CD1c-positive myeloid dendritic cell (primary cell): ENCODE results near the gene PRDM5.

Source experiments
- DNase-seq: peaks from one replicate; pipeline ENCODE4 v3.0.0-alpha.2; 2016; ENCODE audit errors: extremely low spot score

Gene PRDM5

DNA sequence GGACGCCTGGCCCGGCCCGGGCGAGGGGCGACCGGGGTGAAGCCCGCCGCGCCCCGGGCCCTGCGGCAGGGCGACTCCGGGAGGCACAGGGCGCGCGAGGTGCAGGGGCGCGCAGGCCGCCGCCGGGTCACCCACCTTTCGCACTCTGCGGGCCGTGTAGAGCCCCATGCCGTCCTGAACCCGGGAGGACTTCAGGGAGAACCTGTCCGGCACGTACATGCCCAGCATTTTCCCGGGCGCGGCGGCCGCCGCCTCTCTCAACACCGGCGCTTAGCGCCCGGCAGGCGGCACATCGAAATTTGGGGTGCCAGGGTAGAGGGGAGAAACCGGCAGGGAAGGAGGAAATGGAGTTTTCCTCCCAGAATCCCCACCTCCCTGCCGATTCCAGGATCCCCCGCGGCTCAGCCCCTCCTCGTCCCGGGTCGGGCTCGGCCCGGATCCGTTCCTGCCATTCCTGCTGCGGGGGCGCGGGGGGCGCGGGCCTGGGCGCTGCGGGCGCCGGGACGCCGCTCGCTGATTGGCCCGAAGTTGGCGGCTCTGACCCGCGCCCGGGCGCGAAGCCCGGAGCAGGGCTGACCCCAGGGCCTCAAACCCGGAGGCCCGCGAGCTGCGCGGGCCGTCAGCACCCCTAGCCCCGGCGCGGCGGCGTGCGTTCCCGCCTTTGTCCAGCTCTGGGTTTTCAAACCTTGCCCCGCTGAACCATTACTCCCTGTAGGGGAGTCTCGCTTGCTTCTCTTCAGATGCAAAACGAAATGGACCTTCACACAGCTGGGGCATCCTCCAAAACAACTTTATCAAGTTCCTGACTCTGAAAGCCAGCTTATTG, at the start of gene PRDM5:
PRDM5 (minus strand) TSS at position 346 of the 826 bp plus-strand sequence; CDS start at position 228, 118 bp downstream.
- DNase-seq, result no peak

GRCh38 chr4:120971884-120972283, 49.4 kb upstream of the PRDM5 start:
- DNase-seq, result no peak

GRCh38 chr4:120965938-120966337, 43.4 kb upstream of the PRDM5 start:
- no peak for DNase-seq

DNA sequence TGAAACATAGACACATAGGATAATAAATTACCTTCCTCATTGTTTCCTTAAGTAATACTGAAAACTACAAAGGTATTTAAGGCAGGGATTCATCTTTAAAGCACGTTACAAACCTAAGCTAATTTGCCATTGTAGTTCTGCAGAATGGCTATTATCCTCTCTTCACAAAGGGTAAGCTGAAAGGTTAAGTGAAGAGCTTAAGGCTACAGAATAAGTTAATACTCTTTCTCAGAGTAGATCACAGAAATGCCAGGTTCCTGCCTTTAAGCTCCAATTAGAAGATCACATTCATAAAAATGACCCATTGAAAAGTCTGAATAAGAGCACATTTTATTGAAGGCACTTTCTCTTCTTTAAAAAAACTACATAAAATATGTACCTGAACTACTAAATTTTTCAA, 42.1 kb upstream of the PRDM5 start:
- DNase-seq, result no peak

GRCh38 chr4:120963449-120963848, 40.9 kb upstream of the PRDM5 start:
- DNase-seq, result no peak

- no peak for DNase-seq
These were observed 38.2 kb upstream of the PRDM5 start for GRCh38 chr4:120960656-120961267.

DNA sequence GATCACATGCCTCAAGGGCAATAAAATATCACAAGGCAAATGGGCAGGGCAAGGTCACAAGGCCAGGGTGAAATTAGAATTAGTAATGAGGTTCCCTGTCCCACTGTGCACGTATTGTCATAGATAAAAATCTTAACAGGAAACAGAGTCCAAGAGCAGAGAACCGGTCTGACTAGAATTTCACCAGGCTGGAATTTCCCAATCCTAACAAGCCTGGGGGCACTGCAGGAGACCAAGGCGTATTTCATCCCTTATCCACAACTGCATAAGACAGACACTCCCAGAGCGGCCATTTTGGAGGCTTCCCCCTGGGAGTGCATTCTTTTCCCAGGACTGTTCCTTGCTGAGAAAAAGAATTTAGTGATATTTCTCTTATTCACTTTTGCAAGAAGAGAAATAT, 25.9 kb upstream of the PRDM5 start:
- DNase-seq, result no peak

DNA sequence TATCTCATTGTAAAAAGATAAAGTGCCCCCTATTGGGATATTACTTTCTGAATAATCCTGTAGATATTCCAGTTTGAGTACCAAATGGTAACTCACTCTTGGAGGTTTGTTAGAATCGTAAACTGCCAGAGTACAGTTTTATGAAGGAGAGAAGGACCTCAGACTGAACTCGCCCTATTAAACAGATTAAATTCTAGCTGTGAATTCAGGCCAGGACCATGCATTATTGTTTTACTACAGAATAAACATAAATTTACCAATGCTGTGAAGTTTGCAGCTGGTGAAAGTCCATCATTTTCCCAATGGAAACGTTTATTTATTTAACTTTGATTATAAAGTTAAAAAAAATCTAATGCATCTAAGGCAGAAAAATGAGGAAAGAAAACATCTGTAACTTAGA, 20.2 kb upstream of the PRDM5 start:
- DNase-seq, result no peak

GRCh38 chr4:120940547-120940946, 18.0 kb upstream of the PRDM5 start:
- no peak for DNase-seq

GRCh38 chr4:120939693-120940092, 17.2 kb upstream of the PRDM5 start:
- DNase-seq, result no peak

DNA sequence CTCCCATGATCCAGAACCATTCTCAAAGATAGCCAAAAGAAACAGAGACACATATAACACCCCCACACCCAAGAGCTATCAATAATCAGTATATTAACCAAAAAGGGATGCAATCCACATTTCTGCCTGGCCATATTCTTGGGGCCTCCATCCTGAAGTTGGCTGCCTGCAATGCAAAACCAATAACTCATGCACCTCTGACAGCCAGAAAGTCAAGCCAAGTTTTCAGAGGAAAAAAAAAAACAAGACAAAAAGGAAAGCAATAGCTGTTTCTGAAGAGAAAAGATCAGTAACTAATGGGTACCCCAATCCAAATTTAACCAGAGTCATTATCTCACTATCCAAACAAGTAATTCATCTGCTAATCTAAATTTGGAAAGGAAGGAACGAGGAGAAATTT, 7.3 kb upstream of the PRDM5 start:
- no peak for DNase-seq

DNA sequence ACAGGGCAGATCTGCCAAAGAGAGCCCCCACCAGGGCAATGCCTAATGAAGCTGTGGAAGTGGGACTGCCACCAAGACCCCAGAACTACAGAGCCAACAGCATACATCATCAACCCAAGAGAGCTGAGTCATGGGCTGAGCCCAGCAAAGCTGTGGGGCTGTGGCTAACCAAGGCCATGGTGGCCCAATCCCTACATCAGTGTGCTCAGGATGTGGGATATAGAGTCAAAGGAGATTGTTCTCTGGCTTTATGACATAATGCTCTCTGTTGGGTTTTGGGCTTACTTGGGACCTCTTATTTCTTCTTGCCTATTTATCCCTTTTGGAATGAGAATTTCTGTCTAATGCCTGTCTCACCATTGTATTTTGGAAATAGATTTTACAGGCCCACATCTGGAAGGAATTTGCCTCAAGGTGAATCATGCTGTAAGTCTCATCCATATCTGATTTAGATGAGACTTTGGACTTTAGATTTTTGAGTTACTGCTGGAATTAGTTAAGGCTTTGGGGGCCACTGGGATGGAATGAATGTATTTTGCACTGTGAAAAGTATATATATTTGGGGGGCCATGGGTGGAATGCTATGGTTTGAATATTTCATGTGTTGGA, 5.4 kb upstream of the PRDM5 start:
- no peak for DNase-seq

- no peak for DNase-seq
These were observed 4.0 kb upstream of the PRDM5 start for GRCh38 chr4:120926358-120927025.

- DNase-seq, result no peak
These were observed 2.4 kb upstream of the PRDM5 start for GRCh38 chr4:120924931-120925330.

GRCh38 chr4:120923207-120923522, 639 bp upstream of the PRDM5 start:
- DNase-seq, result no peak

DNA sequence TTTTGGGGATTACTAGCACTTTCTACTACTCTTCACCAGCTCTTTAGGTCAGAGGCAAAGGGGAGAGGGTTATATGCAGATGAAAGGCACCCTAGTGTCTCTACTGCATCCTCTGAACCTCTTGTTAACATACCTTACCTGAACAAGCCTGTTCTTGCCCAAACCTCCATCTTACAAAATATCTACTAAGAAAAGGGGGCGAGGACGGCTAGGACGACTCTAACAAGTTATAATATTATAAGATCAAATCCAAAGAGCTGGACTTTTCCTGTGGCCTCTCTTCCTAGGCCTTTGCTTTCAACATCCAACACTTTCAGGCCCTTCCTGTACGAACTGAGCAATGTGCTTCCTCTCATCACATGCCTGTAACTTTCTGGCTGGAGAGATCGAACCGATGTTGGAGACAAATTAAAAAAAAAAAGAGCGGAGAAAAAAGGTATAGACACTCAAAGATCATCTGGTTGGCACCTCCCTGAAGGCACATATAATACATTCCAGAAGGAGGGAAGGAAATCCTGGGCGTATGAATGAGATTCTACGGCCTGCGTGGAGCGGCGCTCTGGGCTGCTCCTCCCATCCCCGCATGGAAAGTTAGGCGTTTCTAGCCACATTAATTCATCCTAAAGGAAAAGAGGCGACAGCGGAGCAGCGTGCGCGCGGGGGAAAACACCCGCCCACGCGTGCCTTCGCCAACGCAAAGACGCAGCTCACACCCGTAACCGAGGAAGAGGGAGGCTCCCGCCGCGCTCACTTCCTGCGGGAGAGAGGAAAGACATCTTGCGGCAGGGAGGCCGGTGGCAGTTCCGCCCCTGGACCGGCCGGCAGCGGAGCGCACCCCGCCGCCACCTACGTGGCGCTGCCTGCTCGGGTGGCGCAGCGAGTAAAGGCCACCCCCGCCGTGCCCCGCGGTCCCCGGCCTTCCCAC, 808 bp downstream of the PRDM5 start:
- DNase-seq, result peak; percentile 31

DNA sequence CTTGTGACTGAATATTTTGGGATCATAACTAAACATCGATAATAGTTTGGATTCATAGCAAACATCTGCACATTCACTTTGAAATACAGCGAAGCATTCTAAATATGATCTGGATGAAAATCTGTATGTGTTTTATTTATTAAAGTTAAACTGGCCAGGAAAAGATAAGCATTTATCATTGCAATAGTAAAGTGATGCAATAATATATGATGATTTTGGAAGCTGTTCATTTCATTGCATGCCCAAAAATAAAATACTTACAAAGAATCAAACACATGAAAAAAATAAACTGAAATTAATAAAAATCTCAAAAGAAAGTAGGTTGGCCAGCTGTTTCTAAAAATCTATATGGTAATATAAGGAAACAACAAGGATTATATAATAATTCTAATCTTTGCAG, 1.9 kb downstream of the PRDM5 start:
- DNase-seq, result no peak

DNA sequence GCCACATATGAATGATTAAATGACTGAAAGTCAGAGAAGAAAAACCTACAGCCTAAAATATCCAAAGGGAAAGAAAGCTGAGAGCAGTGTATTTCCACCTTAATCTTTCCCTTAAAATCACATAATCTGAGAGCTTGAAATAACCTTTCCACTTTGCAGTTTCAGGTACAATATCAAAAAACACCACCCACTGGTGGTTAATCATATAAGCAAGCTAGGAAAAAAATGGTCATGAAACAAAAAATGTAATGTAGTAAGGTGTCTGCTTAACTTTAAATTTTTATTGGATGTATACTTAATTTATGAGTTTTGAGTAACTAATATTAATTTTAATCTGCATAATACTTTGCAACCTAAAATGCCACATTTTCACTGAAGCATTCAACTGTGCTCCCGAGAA, 3.2 kb downstream of the PRDM5 start:
- no peak for DNase-seq

- DNase-seq, result no peak
These were observed 3.7 kb downstream of the PRDM5 start for GRCh38 chr4:120918788-120919187.

GRCh38 chr4:120918092-120918491, 4.4 kb downstream of the PRDM5 start:
- no peak for DNase-seq

DNA sequence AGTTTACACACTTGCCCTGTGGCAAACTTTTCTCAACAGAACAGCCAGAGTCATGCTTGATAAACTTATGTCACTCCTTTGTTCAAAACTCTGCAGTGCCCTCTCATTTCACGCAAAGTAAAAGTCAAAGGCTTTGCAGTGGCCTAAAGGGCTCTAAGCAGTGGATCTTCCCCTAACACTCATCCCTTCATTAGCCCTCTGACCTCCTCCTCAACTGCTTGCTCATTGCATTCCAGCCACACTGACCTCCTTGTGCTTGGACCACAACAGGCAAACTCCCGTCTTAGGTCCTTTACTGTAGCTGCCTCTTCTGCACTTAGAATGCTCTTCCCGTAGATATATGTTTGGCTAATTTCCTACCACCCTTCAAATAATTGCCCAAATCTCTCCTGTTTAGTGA, 5.6 kb downstream of the PRDM5 start:
- DNase-seq, result no peak

DNA sequence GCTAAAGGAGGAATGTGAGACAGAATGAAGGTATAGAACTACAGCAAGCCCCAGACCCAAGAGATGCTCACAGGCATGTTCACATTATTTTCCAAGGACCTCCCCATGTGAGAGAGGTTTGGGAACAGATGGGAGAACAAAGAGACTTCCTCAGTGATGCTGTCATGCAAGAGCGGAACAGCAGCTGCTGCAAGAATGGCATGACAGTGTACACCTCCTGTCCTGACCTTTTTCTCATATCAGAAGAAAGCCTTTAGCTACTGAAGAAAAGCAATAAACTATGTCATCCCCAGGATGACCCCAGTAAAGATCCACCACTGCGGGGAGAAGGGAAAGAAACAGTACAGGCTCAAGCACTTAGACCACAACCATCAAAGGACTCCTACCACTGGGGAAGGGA, 7.2 kb downstream of the PRDM5 start:
- DNase-seq, result no peak
